Mononuclear cell (primary cell): ENCODE measurements around the gene CSRP1. TPM values are rescaled to one million over a fixed set of nuclear protein-coding genes. Genes with fewer than 3 reads are reported as not detected.
"Not testable (repeated sequence)": the region's sequence is repeated elsewhere in the genome, so short reads cannot be mapped to it uniquely, and the experiment has no call there.

ENCODE experiments used
- H3K27me3 ChIP-seq: 2 replicates; pipeline ENCODE4 v1.6.0; 2011; ENCODE audit warnings: low read length, control low read depth; ENCODE audit not compliant: insufficient read depth
- H3K4me1 ChIP-seq: 2 replicates; pipeline ENCODE4 v1.5.1; 2011; ENCODE audit warnings: mild to moderate bottlenecking, low read length, control low read depth; ENCODE audit not compliant: insufficient read depth
- H3K4me3 ChIP-seq: 2 replicates; pipeline ENCODE4 v1.5.1; 2011; ENCODE audit warnings: mild to moderate bottlenecking, low read length, moderate library complexity
- H3K9me3 ChIP-seq: 2 replicates; pipeline ENCODE4 v1.5.1; 2011; ENCODE audit warnings: low read depth, mild to moderate bottlenecking, control low read depth, low read length
- total RNA-seq: library from RNA; depleted of rRNA; stranded (reverse); fragments of >200 nt; gene quantifications from one replicate; pipeline ENCODE4 v1.2.3, GENCODE V29; 2012

CSRP1 gene
- total RNA-seq, 1 donor: 41.2 TPM

- Histone ChIP-seq H3K4me3 (no peak overlapping the region), H3K27me3 (peaks cover 4% of the 10 kb centered on the region), H3K9me3 (no peaks in the 10 kb centered on the region), H3K4me1 (peaks cover 18% of the 10 kb centered on the region)
Measured at GRCh38 chr1:201483373-201483949, 23.5 kb downstream of the CSRP1 start.

GRCh38 chr1:201482755-201483154 lies 24.2 kb downstream of the CSRP1 start:
- H3K9me3 ChIP-seq: no peaks in the 10 kb centered on the region

GRCh38 chr1:201481761-201482493 lies 25.0 kb downstream of the CSRP1 start:
- Histone ChIP-seq H3K9me3 (no peaks in the 10 kb centered on the region), H3K4me3 (no peak overlapping the region), H3K4me1 (peaks cover 18% of the 10 kb centered on the region), H3K27me3 (peaks cover 4% of the 10 kb centered on the region)

More at GRCh38 chr1:201482755-201483154, 24.2 kb downstream of the CSRP1 start:
- peaks cover 18% of the 10 kb centered on the region for H3K4me1 ChIP-seq
- H3K4me3 ChIP-seq: no peak overlapping the region
- peaks cover 4% of the 10 kb centered on the region for H3K27me3 ChIP-seq

GRCh38 chr1:201481004-201481380 lies 25.9 kb downstream of the CSRP1 start:
- peaks cover 4% of the 10 kb centered on the region for H3K27me3 ChIP-seq
- H3K4me1 ChIP-seq: peaks cover 26% of the 10 kb centered on the region
- H3K9me3 ChIP-seq: no peaks in the 10 kb centered on the region
- peak overlapping the region; percentile 25 for H3K4me3 ChIP-seq

GRCh38 chr1:201480231-201481003 lies 26.5 kb downstream of the CSRP1 start:
- Histone ChIP-seq H3K4me1 (peaks cover 28% of the 10 kb centered on the region), H3K27me3 (peaks cover 4% of the 10 kb centered on the region), H3K4me3 (peak overlapping the region; percentile 25)

GRCh38 chr1:201479201-201479730 lies 27.7 kb downstream of the CSRP1 start:
- peaks cover 28% of the 10 kb centered on the region for H3K4me1 ChIP-seq
- no peak overlapping the region for H3K4me3 ChIP-seq
- no peaks in the 10 kb centered on the region for H3K9me3 ChIP-seq
- H3K27me3 ChIP-seq: peaks cover 11% of the 10 kb centered on the region

More at GRCh38 chr1:201480231-201481003, 26.5 kb downstream of the CSRP1 start:
- no peaks in the 10 kb centered on the region for H3K9me3 ChIP-seq

GRCh38 chr1:201478666-201479065 lies 28.3 kb downstream of the CSRP1 start:
- Histone ChIP-seq H3K4me1 (peaks cover 28% of the 10 kb centered on the region), H3K27me3 (peaks cover 11% of the 10 kb centered on the region)
- H3K9me3 ChIP-seq, H3K4me3 ChIP-seq: not testable (repeated sequence)

GRCh38 chr1:201476670-201477344 lies 30.1 kb downstream of the CSRP1 start:
- H3K9me3 ChIP-seq: no peaks in the 10 kb centered on the region
- no peak overlapping the region for H3K4me3 ChIP-seq
- peaks cover 24% of the 10 kb centered on the region for H3K4me1 ChIP-seq
- H3K27me3 ChIP-seq: peaks cover 11% of the 10 kb centered on the region

GRCh38 chr1:201475915-201476669 lies 30.8 kb downstream of the CSRP1 start:
- H3K9me3 ChIP-seq: no peaks in the 10 kb centered on the region
- peaks cover 10% of the 10 kb centered on the region for H3K27me3 ChIP-seq
- no peak overlapping the region for H3K4me3 ChIP-seq
- H3K4me1 ChIP-seq: peaks cover 17% of the 10 kb centered on the region

GRCh38 chr1:201475130-201475529 lies 31.8 kb downstream of the CSRP1 start:
- no peaks in the 10 kb centered on the region for H3K9me3 ChIP-seq
- H3K4me1 ChIP-seq: peaks cover 10% of the 10 kb centered on the region
- H3K4me3 ChIP-seq: no peak overlapping the region
- H3K27me3 ChIP-seq: peaks cover 10% of the 10 kb centered on the region

GRCh38 chr1:201473296-201473695 lies 33.6 kb downstream of the CSRP1 start:
- Histone ChIP-seq H3K9me3 (no peaks in the 10 kb centered on the region), H3K27me3 (peaks cover 22% of the 10 kb centered on the region), H3K4me3 (no peak overlapping the region), H3K4me1 (peaks cover 16% of the 10 kb centered on the region)

GRCh38 chr1:201472321-201472720 lies 34.6 kb downstream of the CSRP1 start:
- H3K4me1 ChIP-seq: peaks cover 16% of the 10 kb centered on the region

GRCh38 chr1:201471772-201472171 lies 35.2 kb downstream of the CSRP1 start:
- Histone ChIP-seq H3K4me1 (peaks cover 15% of the 10 kb centered on the region), H3K27me3 (peaks cover 27% of the 10 kb centered on the region), H3K9me3 (no peaks in the 10 kb centered on the region), H3K4me3 (no peak overlapping the region)

More at GRCh38 chr1:201472321-201472720, 34.6 kb downstream of the CSRP1 start:
- not testable (repeated sequence) for H3K9me3 ChIP-seq, H3K4me3 ChIP-seq
- H3K27me3 ChIP-seq: peaks cover 27% of the 10 kb centered on the region

- Histone ChIP-seq H3K9me3 (no peaks in the 10 kb centered on the region), H3K4me3 (no peak overlapping the region)
Measured at GRCh38 chr1:201470581-201470980, 36.3 kb downstream of the CSRP1 start.

More at GRCh38 chr1:201470581-201470980, 36.3 kb downstream of the CSRP1 start:
- Histone ChIP-seq H3K27me3 (peaks cover 27% of the 10 kb centered on the region), H3K4me1 (peaks cover 6% of the 10 kb centered on the region)
